ENCODE results near the gene CHN1. TPM values are rescaled to one million over a fixed set of nuclear protein-coding genes. Genes with fewer than 3 reads are reported as not detected.

Gene CHN1
- total and polyA plus RNA-seq, 3 donors from 2014 or later, result 30.1 to 47.7 (median 42.6) TPM

DNA sequence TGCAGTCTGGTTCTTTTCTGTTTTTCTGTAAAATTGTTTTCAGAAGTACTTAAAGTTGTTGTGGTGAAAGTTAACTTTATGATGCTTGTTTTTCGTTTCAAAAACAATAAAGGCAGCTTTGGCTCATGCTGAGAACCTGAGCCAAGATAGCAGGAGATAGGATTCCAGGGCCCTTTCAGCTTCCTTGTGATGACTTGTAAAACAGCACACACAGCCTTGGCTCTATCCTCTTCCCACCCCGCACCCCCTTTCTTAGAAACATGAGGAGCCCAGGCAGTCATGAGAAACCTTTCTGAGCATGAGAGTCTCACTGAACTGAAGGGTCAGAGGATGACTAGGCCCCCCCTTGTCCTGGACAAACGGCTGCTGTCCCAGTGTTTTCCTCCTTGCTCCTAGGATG lies 228.5 kb downstream of the CHN1 start:
- WGBS, 2 donors, result 69 to 74% methylated on average over 3 of the region's 3 CpGs
- no peak for DNase-seq
- intact Hi-C loops (cut with DNase I; ENCODE audit: low total_unique reads), result no loop called here
- TF ChIP-seq, protein P1, sequence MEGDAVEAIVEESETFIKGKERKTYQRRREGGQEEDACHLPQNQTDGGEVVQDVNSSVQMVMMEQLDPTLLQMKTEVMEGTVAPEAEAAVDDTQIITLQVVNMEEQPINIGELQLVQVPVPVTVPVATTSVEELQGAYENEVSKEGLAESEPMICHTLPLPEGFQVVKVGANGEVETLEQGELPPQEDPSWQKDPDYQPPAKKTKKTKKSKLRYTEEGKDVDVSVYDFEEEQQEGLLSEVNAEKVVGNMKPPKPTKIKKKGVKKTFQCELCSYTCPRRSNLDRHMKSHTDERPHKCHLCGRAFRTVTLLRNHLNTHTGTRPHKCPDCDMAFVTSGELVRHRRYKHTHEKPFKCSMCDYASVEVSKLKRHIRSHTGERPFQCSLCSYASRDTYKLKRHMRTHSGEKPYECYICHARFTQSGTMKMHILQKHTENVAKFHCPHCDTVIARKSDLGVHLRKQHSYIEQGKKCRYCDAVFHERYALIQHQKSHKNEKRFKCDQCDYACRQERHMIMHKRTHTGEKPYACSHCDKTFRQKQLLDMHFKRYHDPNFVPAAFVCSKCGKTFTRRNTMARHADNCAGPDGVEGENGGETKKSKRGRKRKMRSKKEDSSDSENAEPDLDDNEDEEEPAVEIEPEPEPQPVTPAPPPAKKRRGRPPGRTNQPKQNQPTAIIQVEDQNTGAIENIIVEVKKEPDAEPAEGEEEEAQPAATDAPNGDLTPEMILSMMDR (IDR thresholded peaks at IDR 0.05), result no peak
- no peak for TF ChIP-seq POLR2A (IDR thresholded peaks at IDR 0.05)
- Histone ChIP-seq H3K4me3 (no peak overlapping the region), H3K27me3 (no peaks in the 10 kb centered on the region), H3K36me3 (ENCODE audit: low read depth, missing control alignments) (no peaks in the 10 kb centered on the region), H3K9me3 (no peaks in the 10 kb centered on the region), H3K27ac (no peak overlapping the region), H3K4me1 (peaks cover 3% of the 10 kb centered on the region)

- Histone ChIP-seq H3K4me1 (no peaks in the 10 kb centered on the region), H3K36me3 (ENCODE audit: low read depth, missing control alignments) (no peaks in the 10 kb centered on the region), H3K4me3 (no peak overlapping the region), H3K27ac (no peak overlapping the region), H3K9me3 (no peaks in the 10 kb centered on the region), H3K27me3 (no peaks in the 10 kb centered on the region)
- no peak for DNase-seq
- TF ChIP-seq, protein P1 (IDR thresholded peaks at IDR 0.05), result no peak
- TF ChIP-seq POLR2A (IDR thresholded peaks at IDR 0.05), result no peak
- 79 to 86% methylated on average over 6 of the region's 6 CpGs for WGBS, 2 donors
- intact Hi-C loops (cut with DNase I; ENCODE audit: low total_unique reads), result no loop called here
Measured at GRCh38 chr2:174776223-174776622, 229.0 kb downstream of the CHN1 start.

DNA sequence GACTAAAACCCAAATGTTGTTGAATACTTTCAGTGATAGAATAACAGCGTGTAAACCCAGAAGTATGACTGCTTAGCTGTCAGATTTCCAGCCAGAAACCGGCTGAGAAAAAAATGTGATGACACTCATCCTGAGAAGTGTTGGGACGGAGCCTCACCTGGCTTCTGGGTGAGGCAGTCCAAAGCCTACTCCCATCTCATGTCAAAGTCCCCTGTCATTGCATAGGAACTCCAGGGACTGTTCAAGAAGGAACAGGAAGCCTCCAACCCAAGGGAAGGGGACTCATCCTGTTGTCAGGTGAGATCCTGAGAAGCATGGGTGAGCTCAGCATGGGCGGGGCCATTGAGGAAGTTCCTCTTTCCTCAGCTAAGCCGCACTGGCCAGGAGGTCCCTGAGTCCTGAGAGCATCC lies 229.6 kb downstream of the CHN1 start:
- no peaks in the 10 kb centered on the region for H3K4me1 ChIP-seq
- intact Hi-C loops (cut with DNase I; ENCODE audit: low total_unique reads), result no loop called here
- H3K4me3 ChIP-seq, result no peak overlapping the region
- no peaks in the 10 kb centered on the region for H3K36me3 ChIP-seq (ENCODE audit: low read depth, missing control alignments)
- 84 to 85% methylated on average over 4 to 5 of the region's 5 CpGs for WGBS, 2 donors
- no peak overlapping the region for H3K27ac ChIP-seq
- H3K9me3 ChIP-seq, result no peaks in the 10 kb centered on the region
- no peak for DNase-seq
- H3K27me3 ChIP-seq, result no peaks in the 10 kb centered on the region
- no peak for TF ChIP-seq POLR2A (IDR thresholded peaks at IDR 0.05)
- TF ChIP-seq, protein P1 (IDR thresholded peaks at IDR 0.05), result no peak

GRCh38 chr2:174774886-174775285 lies 230.3 kb downstream of the CHN1 start:
- H3K9me3 ChIP-seq, result no peaks in the 10 kb centered on the region
- WGBS, 2 donors, result 88 to 90% methylated on average over 4 of the region's 4 CpGs
- DNase-seq, result no peak
- H3K4me1 ChIP-seq, result no peaks in the 10 kb centered on the region
- no peaks in the 10 kb centered on the region for H3K27me3 ChIP-seq
- intact Hi-C loops (cut with DNase I; ENCODE audit: low total_unique reads), result no loop called here
- H3K27ac ChIP-seq, result no peak overlapping the region
- TF ChIP-seq, protein P1 (IDR thresholded peaks at IDR 0.05), result no peak
- no peak for TF ChIP-seq POLR2A (IDR thresholded peaks at IDR 0.05)
- H3K36me3 ChIP-seq (ENCODE audit: low read depth, missing control alignments), result no peaks in the 10 kb centered on the region
- no peak overlapping the region for H3K4me3 ChIP-seq

DNA sequence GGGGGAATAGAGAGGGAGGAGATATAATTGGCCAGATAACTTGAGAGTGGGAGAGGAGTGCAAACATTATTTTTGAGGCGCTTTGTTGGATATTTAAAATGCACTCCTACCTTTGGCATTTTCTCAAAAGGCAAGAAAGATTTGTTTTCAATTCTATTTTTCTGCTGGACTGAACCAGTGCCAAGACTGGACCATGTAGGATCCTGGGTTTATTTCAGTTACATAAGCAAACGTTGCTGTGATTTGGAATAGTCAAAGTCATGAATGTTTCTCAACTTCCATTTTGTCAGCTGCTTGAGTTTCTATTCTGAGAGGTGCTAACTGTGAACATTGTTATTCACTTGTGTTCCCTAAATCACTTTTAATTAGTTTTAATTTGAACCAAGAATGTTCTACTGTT lies 232.0 kb downstream of the CHN1 start:
- Histone ChIP-seq H3K9me3 (no peaks in the 10 kb centered on the region), H3K27me3 (no peaks in the 10 kb centered on the region), H3K4me3 (no peak overlapping the region), H3K36me3 (ENCODE audit: low read depth, missing control alignments) (no peaks in the 10 kb centered on the region), H3K27ac (no peak overlapping the region), H3K4me1 (no peaks in the 10 kb centered on the region)
- WGBS, 2 donors, result 59 to 68% methylated on average over 2 of the region's 2 CpGs
- no peak for DNase-seq
- intact Hi-C loops (cut with DNase I; ENCODE audit: low total_unique reads), result no loop called here
- no peak for TF ChIP-seq POLR2A (IDR thresholded peaks at IDR 0.05)
- TF ChIP-seq, protein P1 (IDR thresholded peaks at IDR 0.05), result no peak

Data from testis (tissue), 3 donors.